HepG2 (cell line): ENCODE data around the gene DLG2. TPM values are rescaled to one million over a fixed set of nuclear protein-coding genes. Genes with fewer than 3 reads are reported as not detected.

Source experiments
- ATAC-seq: fragments of 200-7000 bp; cut with Tn5 transposase; 3 replicates; pipeline ENCODE4 v1.9.1; 2020; ENCODE audit warnings: mild to moderate bottlenecking, moderate library complexity
- BruUV-seq: library from RNA; stranded (reverse); fragments of 400-500 nt; replicated peaks from 2 replicates; lab custom pipeline; 2021; lab: Mats Ljungman, UMichigan
- CTCF ChIA-PET: fragments of 300-600 bp; formaldehyde crosslinking; extraction: SDS; loops from one replicate; lab custom pipeline; 2021; ENCODE audit warnings: low total read pairs, inconsistent platforms, low intra/inter-chr PET ratio; lab: Yijun Ruan, JAX
- POLR2A ChIA-PET: fragments of 350-600 bp; sonication (Branson Sonifier 250); formaldehyde crosslinking; loops from one replicate; lab custom pipeline; 2020; ENCODE audit warnings: antibody characterized with exemption, inconsistent platforms; lab: Yijun Ruan, JAX
- DNase-seq: peaks from one replicate; pipeline ENCODE4 v3.0.0-alpha.2; 2015; ENCODE audit warnings: low spot score
- FAIRE-seq: peaks from 3 replicates; lab custom pipeline; 2011; peaks lifted over from hg19 to GRCh38; lab: Jason Lieb, UNC
- H2AFZ ChIP-seq: one replicate; pipeline ENCODE4 v1.6.1; 2011; ENCODE audit warnings: low read length, inconsistent platforms
- H3K27ac ChIP-seq: fragments of 300-600 bp; 3 replicates; pipeline ENCODE4 v1.8.0; 2011; ENCODE audit warnings: mixed run types, mild to moderate bottlenecking, mixed read lengths, low read length, inconsistent platforms; ENCODE audit not compliant: insufficient read depth; ENCODE audit errors: extremely low read length
- H3K27me3 ChIP-seq, 2 experiments: fragments of 200-600 bp in 1 of 2; 2 replicates in 1 of 2; 3 replicates in 1 of 2; pipeline versions ENCODE4 v1.6.0 to v1.8.0; 2011; ENCODE audit warnings: low read length in 2 of 2, mild to moderate bottlenecking in 2 of 2, moderate library complexity in 2 of 2, inconsistent platforms in 1 of 2; ENCODE audit not compliant: insufficient read depth in 2 of 2, control insufficient read depth in 1 of 2
- H3K36me3 ChIP-seq, 2 experiments: fragments of 200-600 bp in 1 of 2; replicated peaks in 1 of 2; 2 replicates in 1 of 2; 3 replicates in 1 of 2; pipeline versions ENCODE4 v1.5.1 to v1.8.0; 2011; ENCODE audit warnings: low read length in 2 of 2, inconsistent platforms in 1 of 2; ENCODE audit not compliant: insufficient read depth in 2 of 2, control insufficient read depth in 1 of 2
- H3K4me1 ChIP-seq: 2 replicates; pipeline ENCODE4 v1.5.1; 2012; ENCODE audit warnings: low read length, inconsistent platforms; ENCODE audit not compliant: insufficient read depth
- H3K4me2 ChIP-seq: 2 replicates; pipeline ENCODE4 v1.6.0; 2011; ENCODE audit warnings: low read depth, low read length, inconsistent platforms
- H3K4me3 ChIP-seq, 3 experiments: fragments of 200-600 bp in 1 of 3; sonication (generic), shearing (Covaris generic) in 1 of 3; replicated peaks in 1 of 3; 2 replicates each; pipeline ENCODE4 v1.5.1; 2011 to 2016; ENCODE audit warnings: low read length in 3 of 3, inconsistent platforms in 2 of 3, low read depth in 2 of 3, mild to moderate bottlenecking in 2 of 3, control low read depth in 1 of 3, mixed read lengths in 1 of 3; ENCODE audit not compliant: insufficient read depth in 1 of 3
- H3K79me2 ChIP-seq: one replicate; pipeline ENCODE4 v1.6.1; 2011; ENCODE audit warnings: low read length, inconsistent platforms; ENCODE audit not compliant: insufficient read depth
- H3K9ac ChIP-seq: 2 replicates; pipeline ENCODE4 v1.6.0; 2011; ENCODE audit warnings: mild to moderate bottlenecking, low read depth, low read length, inconsistent platforms; ENCODE audit not compliant: insufficient read depth
- H3K9me3 ChIP-seq: 2 replicates; pipeline ENCODE4 v1.5.1; 2012; ENCODE audit warnings: mild to moderate bottlenecking, low read length
- H4K20me1 ChIP-seq: 2 replicates; pipeline ENCODE4 v1.6.0; 2011; ENCODE audit warnings: inconsistent platforms, mild to moderate bottlenecking, low read length, moderate library complexity; ENCODE audit not compliant: insufficient read depth
- CREB1 ChIP-seq, 2 experiments: fragments of 450-650 bp in 1 of 2; IDR thresholded peaks; 2 replicates each; pipeline ENCODE4 v1.6.1; 2016 to 2017; ENCODE audit warnings: control low read depth in 1 of 2, mild to moderate bottlenecking in 1 of 2, missing compliant biosample characterization in 1 of 2, missing genetic modification characterization in 1 of 2
- KLF12 ChIP-seq: sonication (generic); formaldehyde crosslinking; IDR thresholded peaks from 2 replicates; pipeline ENCODE4 v1.4.0; 2020; ENCODE audit warnings: missing genetic modification reagents, borderline replicate concordance
- MBNL3 ChIP-seq: fragments of 250-450 bp; sonication (Bioruptor Pico); conservative IDR thresholded peaks from 2 replicates; pipeline ENCODE4 v1.8.0; 2022; ENCODE audit warnings: mild to moderate bottlenecking, inconsistent platforms
- MED13 ChIP-seq: sonication (generic); formaldehyde crosslinking; IDR thresholded peaks from 2 replicates; pipeline ENCODE4 v1.5.0; 2020; ENCODE audit warnings: missing genetic modification reagents
- PCBP1 ChIP-seq: fragments of 200-400 bp; formaldehyde crosslinking; IDR thresholded peaks from 2 replicates; pipeline ENCODE4 v1.6.1; 2017; ENCODE audit warnings: mild to moderate bottlenecking, low read depth, low read length, borderline replicate concordance
- PHF5A ChIP-seq: IDR thresholded peaks from one replicate; pipeline ENCODE4 v1.6.1; 2018; ENCODE audit warnings: low read depth, missing genetic modification reagents; ENCODE audit not compliant: unreplicated experiment
- PPARG ChIP-seq: conservative IDR thresholded peaks from 2 replicates; pipeline ENCODE4 v1.6.1; 2016; ENCODE audit warnings: missing biosample characterization, missing genetic modification reagents
- SMAD9 ChIP-seq: sonication (generic); formaldehyde crosslinking; IDR thresholded peaks from 2 replicates; pipeline ENCODE4 v1.5.1; 2020; ENCODE audit warnings: mild to moderate bottlenecking, missing genetic modification reagents
- SRY ChIP-seq: sonication (generic); formaldehyde crosslinking; IDR thresholded peaks from 2 replicates; pipeline ENCODE4 v1.8.0; 2022; ENCODE audit warnings: mild to moderate bottlenecking, missing genetic modification reagents
- STAG1 ChIP-seq: sonication (generic); formaldehyde crosslinking; IDR thresholded peaks from 2 replicates; pipeline ENCODE4 v1.4.0; 2020; ENCODE audit warnings: missing genetic modification reagents
- ZNF10 ChIP-seq: sonication (generic); formaldehyde crosslinking; IDR thresholded peaks from 2 replicates; pipeline ENCODE4 v1.4.0; 2020; ENCODE audit warnings: mild to moderate bottlenecking, low read depth, missing genetic modification reagents, borderline replicate concordance
- ZNF619 ChIP-seq: sonication (generic); formaldehyde crosslinking; IDR thresholded peaks from 2 replicates; pipeline ENCODE4 v1.4.0; 2020; ENCODE audit warnings: mild to moderate bottlenecking, missing genetic modification reagents
- ZNF713 ChIP-seq: sonication (generic); formaldehyde crosslinking; IDR thresholded peaks from 2 replicates; pipeline ENCODE4 v1.4.0; 2020; ENCODE audit warnings: mild to moderate bottlenecking, missing genetic modification reagents
- WGBS: methylation state at CpG from one replicate; pipeline ENCODE4 v1.1.6; 2017; ENCODE audit warnings: low lambda C conversion rate; 5-methylcytosine and 5-hydroxymethylcytosine counted together
- in situ Hi-C: cut with HindIII; loops from 2 replicates; pipeline ENCODE4 v1.10.0; 2017; ENCODE audit warnings: low pct_unique_long_range_greater_than_20kb; ENCODE audit not compliant: extremely low pct_ligation_motif_present
- intact Hi-C: fragments of 100-400 bp; cut with micrococcal nuclease; formaldehyde crosslinking; loops from one replicate; pipeline ENCODE4 v1.10.0; 2022; ENCODE audit not compliant: unreplicated experiment
- polyA plus RNA-seq, 8 experiments: library from polyadenylated mRNA; depleted of rRNA in 3 of 8; stranded (reverse) in 7 of 8; unstranded in 1 of 8; fragments of >200 nt; fragmentation: Illumina TruSeq in 4 of 8; extraction: Trizol in 4 of 8; gene quantifications; 2 replicates each; pipeline versions ENCODE4 v1.2.1 to v1.2.3, GENCODE V29; 2011 to 2016; ENCODE audit warnings: low read depth in 4 of 8, missing spikeins in 1 of 8, mixed read lengths in 1 of 8; ENCODE audit not compliant: insufficient read depth in 1 of 8
- total RNA-seq, 5 experiments: library from RNA; depleted of rRNA; stranded (reverse); fragments of >200 nt; fragmentation: Illumina TruSeq; extraction: Trizol; gene quantifications; 2 replicates each; pipeline ENCODE4 v1.2.3, GENCODE V29; 2016; ENCODE audit warnings: low read depth in 1 of 5
- TF ChIP-seq, protein P1 (sequence below), 2 experiments: IDR thresholded peaks; 2 replicates each; pipeline ENCODE4 v1.6.1; 2011 to 2012; ENCODE audit warnings: low read length in 2 of 2, borderline replicate concordance in 1 of 2, low read depth in 1 of 2, mild to moderate bottlenecking in 1 of 2, moderate library complexity in 1 of 2
- TF ChIP-seq, protein P2 (sequence below): sonication (generic); formaldehyde crosslinking; IDR thresholded peaks from 2 replicates; pipeline ENCODE4 v1.4.0; 2020; ENCODE audit warnings: mild to moderate bottlenecking, missing genetic modification reagents
- TF ChIP-seq, protein P3 (sequence below), 2 experiments: fragments of 450-650 bp in 1 of 2; sonication (generic) in 1 of 2; formaldehyde crosslinking; IDR thresholded peaks; 2 replicates each; pipeline versions ENCODE4 v1.5.0 to v1.8.0; 2020 to 2022; ENCODE audit warnings: mild to moderate bottlenecking in 1 of 2, missing genetic modification reagents in 1 of 2
- TF ChIP-seq, protein P4 (sequence below): sonication (generic); formaldehyde crosslinking; IDR thresholded peaks from 2 replicates; pipeline ENCODE4 v1.4.0; 2020; ENCODE audit warnings: missing genetic modification reagents
- TF ChIP-seq, protein P5 (sequence below): sonication (generic); formaldehyde crosslinking; conservative IDR thresholded peaks from 2 replicates; pipeline ENCODE4 v1.5.0; 2020; ENCODE audit warnings: missing genetic modification reagents

The DLG2 gene
- total and polyA plus RNA-seq, 2 of the 13 experiments (the other 11 are each of a cell fraction or from before 2014, with no cell fraction given), result 0.46 to 1.0 TPM

DNA sequence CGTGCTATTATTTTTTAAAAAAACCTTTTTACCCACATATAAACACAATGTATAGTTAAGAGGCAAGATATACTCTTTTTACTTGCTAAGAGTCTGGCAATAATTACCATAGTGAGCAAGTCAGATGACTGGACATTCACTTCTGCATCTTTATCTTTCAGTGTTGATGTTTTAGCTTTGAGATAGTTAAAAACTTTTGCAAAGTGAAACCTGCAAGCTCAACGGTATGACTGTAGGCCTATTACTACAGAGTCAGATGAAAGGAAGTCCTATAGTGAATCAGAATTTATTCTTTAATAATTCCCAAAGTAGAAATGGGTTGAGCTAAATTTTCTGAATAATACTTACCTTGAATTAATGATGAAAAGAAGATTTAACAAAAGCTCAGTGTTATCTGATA lies 2104.2 kb downstream of the DLG2 start:
- in situ Hi-C loops, result no loop called here
- no peak overlapping the region for H3K4me3 ChIP-seq
- H3K4me1 ChIP-seq, result peaks cover 18% of the 10 kb centered on the region
- 38% methylated on average over 2 of the region's 2 CpGs for WGBS
- H4K20me1 ChIP-seq, result no peaks in the 10 kb centered on the region
- H3K36me3 ChIP-seq, result no peaks in the 10 kb centered on the region
- FAIRE-seq, result no peak
- TF ChIP-seq MED13 (CRISPR knock-in tag) (no peak), PHF5A (no peak), ZNF713 (no peak), PPARG (no peak), CREB1 (IDR thresholded peaks at IDR 0.05) (no peak), CREB1 (CRISPR knock-in tag; IDR thresholded peaks at IDR 0.05) (no peak), MBNL3 (CRISPR knock-in tag) (no peak), KLF12 (CRISPR knock-in tag) (no peak), ZNF619 (no peak), SRY (no peak), SMAD9 (CRISPR knock-in tag) (no peak), PCBP1 (no peak), ZNF10 (CRISPR knock-in tag) (no peak), STAG1 (CRISPR knock-in tag) (no peak)
- TF ChIP-seq, protein P1, sequence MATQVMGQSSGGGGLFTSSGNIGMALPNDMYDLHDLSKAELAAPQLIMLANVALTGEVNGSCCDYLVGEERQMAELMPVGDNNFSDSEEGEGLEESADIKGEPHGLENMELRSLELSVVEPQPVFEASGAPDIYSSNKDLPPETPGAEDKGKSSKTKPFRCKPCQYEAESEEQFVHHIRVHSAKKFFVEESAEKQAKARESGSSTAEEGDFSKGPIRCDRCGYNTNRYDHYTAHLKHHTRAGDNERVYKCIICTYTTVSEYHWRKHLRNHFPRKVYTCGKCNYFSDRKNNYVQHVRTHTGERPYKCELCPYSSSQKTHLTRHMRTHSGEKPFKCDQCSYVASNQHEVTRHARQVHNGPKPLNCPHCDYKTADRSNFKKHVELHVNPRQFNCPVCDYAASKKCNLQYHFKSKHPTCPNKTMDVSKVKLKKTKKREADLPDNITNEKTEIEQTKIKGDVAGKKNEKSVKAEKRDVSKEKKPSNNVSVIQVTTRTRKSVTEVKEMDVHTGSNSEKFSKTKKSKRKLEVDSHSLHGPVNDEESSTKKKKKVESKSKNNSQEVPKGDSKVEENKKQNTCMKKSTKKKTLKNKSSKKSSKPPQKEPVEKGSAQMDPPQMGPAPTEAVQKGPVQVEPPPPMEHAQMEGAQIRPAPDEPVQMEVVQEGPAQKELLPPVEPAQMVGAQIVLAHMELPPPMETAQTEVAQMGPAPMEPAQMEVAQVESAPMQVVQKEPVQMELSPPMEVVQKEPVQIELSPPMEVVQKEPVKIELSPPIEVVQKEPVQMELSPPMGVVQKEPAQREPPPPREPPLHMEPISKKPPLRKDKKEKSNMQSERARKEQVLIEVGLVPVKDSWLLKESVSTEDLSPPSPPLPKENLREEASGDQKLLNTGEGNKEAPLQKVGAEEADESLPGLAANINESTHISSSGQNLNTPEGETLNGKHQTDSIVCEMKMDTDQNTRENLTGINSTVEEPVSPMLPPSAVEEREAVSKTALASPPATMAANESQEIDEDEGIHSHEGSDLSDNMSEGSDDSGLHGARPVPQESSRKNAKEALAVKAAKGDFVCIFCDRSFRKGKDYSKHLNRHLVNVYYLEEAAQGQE (IDR thresholded peaks at IDR 0.05; ENCODE audit: borderline replicate concordance in 1 of 2, low read depth in 1 of 2, low read length in 2 of 2), result no peak
- TF ChIP-seq, protein P2, sequence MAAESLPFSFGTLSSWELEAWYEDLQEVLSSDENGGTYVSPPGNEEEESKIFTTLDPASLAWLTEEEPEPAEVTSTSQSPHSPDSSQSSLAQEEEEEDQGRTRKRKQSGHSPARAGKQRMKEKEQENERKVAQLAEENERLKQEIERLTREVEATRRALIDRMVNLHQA (CRISPR knock-in tag), result no peak
- TF ChIP-seq, protein P3, sequence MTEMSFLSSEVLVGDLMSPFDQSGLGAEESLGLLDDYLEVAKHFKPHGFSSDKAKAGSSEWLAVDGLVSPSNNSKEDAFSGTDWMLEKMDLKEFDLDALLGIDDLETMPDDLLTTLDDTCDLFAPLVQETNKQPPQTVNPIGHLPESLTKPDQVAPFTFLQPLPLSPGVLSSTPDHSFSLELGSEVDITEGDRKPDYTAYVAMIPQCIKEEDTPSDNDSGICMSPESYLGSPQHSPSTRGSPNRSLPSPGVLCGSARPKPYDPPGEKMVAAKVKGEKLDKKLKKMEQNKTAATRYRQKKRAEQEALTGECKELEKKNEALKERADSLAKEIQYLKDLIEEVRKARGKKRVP (CRISPR knock-in tag; IDR thresholded peaks at IDR 0.05), result no peak
- TF ChIP-seq, protein P4, sequence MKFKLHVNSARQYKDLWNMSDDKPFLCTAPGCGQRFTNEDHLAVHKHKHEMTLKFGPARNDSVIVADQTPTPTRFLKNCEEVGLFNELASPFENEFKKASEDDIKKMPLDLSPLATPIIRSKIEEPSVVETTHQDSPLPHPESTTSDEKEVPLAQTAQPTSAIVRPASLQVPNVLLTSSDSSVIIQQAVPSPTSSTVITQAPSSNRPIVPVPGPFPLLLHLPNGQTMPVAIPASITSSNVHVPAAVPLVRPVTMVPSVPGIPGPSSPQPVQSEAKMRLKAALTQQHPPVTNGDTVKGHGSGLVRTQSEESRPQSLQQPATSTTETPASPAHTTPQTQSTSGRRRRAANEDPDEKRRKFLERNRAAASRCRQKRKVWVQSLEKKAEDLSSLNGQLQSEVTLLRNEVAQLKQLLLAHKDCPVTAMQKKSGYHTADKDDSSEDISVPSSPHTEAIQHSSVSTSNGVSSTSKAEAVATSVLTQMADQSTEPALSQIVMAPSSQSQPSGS, result no peak
- TF ChIP-seq, protein P5, sequence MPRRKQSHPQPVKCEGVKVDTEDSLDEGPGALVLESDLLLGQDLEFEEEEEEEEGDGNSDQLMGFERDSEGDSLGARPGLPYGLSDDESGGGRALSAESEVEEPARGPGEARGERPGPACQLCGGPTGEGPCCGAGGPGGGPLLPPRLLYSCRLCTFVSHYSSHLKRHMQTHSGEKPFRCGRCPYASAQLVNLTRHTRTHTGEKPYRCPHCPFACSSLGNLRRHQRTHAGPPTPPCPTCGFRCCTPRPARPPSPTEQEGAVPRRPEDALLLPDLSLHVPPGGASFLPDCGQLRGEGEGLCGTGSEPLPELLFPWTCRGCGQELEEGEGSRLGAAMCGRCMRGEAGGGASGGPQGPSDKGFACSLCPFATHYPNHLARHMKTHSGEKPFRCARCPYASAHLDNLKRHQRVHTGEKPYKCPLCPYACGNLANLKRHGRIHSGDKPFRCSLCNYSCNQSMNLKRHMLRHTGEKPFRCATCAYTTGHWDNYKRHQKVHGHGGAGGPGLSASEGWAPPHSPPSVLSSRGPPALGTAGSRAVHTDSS, result no peak
- TF ChIP-seq, all 625 proteins: peak for 0
- ChIA-PET POLR2A (no interaction called here), CTCF (no interaction called here)
- ATAC-seq (no peak), DNase-seq (no peak)
- no peaks in the 10 kb centered on the region for H3K79me2 ChIP-seq
- H3K4me2 ChIP-seq, result no peak overlapping the region
- BruUV-seq, result no TSS peak
- H3K9ac ChIP-seq, result no peak overlapping the region
- intact Hi-C loops, result loop anchor here (1.0 to 5.0 kb wide), 2 partner anchors 201 to 616 kb away; no protein-coding TSS in a partner anchor
- H3K27ac ChIP-seq, result no peak overlapping the region
- H3K9me3 ChIP-seq, result no peaks in the 10 kb centered on the region
- H3K27me3 ChIP-seq, result no peaks in the 10 kb centered on the region
- H2AFZ ChIP-seq, result no peak overlapping the region
